HK-2 (cell line): Measurements from ENCODE around the gene KLC4.
A peak's percentile ranks its signal among the peaks of the same experiment; 100 is the strongest.
"Not testable (repeated sequence)": the region's sequence is repeated elsewhere in the genome, so short reads cannot be mapped to it uniquely, and the experiment has no call there.

ENCODE experiments used
- DNase-seq: peaks from one replicate; pipeline ENCODE4 v3.0.0-alpha.2; 2018; ENCODE audit not compliant: unreplicated experiment

Gene KLC4

DNA sequence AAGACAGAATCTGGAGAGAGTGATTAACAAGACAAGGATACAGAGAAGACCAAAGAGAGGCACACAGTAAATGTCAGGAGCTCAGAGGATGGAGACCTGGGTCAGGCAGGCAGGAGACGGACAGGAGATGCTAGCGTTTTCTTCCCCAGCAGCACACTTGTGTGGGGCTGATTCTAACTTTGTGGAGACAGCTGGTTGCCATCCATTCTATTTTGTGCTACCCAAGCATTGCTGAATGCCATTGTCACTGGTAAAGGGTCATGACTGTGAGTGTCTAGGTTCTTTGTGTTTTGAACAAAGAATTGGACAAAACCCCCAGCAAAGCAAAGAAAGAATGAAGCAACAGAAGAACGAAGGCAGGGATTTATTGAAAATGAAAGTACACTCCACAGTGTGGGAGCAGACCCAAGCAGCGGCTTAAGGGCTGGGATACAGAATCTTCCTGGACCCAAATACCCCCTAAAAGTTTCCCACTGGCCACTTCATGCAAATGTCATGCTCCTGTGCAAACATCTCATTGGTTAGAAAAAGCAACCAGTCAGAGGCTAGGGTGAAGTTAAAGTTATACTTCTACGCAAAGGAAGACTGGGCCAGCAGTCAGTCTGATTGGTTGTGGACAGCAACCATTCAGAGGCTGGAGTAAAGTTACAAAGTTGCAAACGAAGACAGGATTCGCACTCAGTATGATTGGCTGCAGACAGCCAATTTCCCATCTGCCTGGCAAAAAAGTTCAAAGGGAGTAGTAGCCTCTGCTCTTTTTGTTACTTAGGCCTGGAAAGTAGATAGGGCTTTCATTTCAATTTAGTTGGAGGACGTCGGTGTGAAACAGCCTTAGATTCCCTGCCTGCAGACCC is 34.2 kb downstream of the KLC4 start:
- DNase-seq, result no peak

DNA sequence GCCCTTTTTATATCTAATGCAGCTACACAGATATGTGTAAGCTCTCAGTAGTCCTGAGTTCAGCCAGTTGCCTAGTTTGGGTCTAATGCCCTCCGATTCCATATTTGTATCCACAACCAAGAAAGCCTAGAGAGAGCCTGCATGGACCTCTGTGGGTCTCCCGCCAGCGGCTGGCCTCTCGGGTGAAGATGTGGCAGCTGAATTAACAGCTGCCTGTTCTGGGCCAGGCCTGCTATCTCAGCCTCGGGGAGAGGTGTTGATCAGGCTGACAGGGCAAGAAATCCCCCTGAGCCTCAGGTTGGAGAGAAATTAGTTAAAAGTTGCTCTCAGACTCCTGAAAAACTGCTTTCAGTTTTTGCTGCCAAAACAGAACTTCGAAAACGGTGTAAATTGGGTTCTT is 36.5 kb downstream of the KLC4 start:
- no peak for DNase-seq

DNA sequence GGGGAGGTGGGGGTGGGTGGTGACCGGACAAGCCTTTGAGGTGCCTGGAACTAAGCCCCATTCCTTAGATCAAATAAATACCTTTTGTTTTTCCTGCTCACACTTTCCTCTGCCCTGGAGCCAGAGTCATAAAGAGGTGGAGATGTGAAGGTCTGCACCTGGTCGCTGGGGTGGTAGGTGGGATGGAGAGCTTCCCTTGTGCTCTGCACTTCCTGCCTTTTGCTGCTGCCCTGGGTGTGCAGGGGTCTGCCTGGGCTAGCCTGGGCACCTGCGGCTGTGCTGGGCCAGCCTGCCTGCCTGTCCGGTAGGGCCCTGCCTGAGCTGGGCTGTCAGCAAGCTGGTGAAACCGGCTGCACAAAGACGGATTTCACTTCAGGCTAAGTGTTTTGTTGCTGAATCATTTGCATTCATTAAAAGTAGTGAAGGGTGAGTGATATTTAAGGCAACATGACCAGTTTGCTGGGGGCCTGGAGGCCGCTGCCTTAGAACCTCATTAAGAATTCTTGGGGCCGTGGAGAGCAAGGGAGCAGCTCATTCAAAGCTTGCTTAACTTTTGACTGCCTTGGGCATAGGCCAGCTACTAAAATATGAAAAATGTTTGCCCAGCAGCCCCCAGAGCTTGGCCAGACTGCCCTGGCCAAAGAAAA is 37.1 kb downstream of the KLC4 start:
- DNase-seq, result no peak

DNA sequence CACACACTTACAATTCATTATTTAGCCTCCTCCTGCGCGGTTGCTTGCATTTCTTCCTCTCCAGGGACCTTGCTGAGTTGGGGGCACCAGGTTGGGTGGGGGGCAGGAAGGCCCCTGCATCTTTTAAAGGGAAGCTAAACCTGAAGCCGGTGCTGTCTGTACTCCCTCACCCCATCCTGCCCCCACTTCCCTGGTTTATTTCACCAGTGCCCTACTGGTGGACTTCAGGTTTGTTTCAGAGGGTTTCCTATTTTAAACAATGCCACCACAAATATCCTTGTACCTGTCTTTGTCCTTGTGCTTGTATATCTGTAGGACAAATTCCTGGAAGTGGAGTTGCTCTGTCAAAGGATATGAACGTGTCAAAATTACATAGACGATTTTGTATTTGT is 37.7 kb downstream of the KLC4 start:
- DNase-seq, result no peak

DNA sequence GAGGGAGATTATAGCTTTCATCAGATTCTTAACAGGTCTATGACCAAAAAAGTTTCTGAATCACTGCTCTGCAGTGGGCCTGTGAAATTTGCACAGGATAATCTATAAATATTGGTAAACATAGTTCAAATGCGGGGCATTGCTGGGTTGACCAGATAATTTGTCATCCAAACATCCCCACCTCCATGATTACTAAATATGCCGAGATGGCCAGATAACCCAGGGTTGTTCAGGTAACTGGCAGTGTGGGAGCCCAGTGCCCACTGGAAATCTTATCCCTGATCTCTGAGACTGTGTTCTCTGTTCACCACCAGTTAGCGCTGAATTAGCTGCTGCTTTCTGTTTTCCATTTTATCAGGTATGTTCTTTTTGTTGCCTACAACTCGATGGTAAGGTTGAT is 38.1 kb downstream of the KLC4 start:
- DNase-seq, result no peak

DNA sequence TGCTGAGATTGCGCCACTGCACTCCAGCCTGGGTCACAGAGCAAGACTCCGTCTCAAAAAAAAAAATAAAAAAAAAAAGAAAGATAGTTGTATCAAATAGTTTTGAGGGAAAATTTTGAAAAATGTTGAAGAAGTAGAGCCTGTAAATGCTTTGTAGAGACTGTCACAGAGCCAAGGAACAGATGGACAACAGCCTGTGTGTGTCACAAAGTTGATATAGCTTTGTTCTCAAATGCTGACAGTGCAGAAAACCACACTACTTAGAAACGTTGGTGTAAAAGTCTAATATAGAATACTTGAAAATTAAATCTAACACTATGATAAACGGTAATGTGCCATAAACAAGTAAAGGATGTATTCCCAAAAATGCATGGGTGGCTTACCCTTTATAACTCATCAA is 42.1 kb downstream of the KLC4 start:
- no peak for DNase-seq

DNA sequence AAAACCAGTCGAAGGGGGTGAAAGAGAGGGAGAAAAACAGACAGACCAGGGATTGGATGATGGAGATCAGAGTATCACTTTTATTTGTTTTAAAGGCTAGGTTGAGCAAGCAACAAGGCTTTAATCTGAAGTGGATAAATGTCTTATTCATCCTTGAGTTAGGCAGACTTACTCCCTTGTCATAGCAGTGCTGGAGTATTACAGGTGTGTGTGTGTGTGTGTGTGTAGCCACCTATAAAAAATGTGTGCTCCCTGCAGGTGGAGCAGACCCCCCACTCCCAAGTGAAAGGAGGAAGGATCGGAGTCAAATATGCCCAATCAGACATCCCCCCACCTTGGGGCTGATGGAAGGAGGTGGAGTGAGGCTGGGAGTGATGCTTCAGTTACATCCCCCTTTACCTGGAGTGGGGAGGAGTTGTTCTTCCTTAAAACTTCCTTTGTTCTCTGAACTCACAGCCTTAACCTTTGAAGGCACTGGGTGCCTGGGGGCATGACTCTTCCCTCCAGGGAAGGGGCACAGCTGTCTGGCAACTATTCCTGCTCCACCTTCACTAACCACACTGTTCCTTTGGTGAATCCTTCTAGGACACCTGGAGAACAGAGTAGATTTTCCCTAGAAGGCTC is 43.9 kb downstream of the KLC4 start:
- no peak for DNase-seq

DNA sequence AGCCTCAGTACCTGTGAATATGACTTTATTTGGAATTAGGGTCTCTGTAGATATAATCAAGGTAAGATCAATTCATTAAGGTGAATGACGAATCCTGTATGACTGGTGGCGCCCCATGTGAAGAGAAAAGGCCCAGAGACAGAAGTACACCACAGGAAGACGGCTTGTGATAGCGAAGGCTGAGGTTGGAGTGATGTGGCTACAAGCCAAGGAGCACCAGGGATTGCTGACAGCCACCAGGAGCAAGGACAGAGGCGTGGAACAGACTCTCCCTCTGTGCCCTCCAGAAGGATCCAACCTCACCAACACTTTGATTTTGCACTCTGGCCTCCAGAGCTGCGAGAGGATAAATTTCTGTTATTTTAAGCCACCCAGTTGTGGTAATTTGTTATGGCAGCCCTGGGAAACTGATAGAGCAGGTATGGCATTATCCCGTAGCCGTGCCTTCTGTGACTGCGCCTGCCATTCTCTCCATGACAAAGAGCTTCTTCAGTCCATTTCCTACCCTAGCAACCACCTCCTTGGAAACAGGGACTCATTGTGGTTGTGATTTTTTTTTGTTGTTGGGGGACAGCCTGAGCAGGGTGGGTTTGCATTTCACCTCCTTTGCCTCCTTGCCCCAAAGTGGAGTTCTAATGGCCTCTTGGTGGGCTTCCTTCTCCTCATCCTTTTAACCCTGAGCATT is 46.2 kb downstream of the KLC4 start:
- DNase-seq, result no peak

DNA sequence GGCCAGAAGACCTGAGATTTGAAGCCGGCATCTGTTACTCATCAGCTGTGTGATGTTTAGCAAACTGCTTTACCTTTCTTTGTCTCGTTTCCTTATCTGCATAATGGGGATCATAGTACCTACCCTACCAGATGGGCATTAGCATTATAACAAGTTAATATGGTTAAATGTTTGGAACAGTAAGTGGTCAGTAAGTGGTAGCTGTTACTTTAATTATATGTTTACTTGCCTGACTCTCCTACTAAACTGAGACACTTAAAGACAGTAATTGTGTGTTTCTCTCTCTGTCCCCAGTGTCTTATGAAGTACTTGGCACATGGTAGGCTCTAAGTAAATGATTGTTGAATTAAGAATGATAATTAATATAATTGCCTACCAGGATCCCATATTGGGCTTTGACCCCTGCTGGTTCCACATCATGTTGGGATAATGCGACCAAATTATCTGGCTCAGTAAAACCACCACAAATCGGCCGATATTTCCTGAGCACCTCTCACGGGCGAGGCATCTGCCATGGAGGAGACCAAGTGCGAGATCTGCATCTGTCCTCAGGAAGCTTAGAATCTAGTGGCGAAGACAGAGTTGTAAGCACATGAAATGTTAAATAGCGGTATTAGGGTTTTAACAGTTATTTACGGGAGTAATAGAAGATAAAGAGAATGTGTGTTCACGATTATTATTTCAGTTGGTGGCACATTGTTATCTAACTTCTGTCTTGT is 48.1 kb downstream of the KLC4 start:
- DNase-seq, result no peak

DNA sequence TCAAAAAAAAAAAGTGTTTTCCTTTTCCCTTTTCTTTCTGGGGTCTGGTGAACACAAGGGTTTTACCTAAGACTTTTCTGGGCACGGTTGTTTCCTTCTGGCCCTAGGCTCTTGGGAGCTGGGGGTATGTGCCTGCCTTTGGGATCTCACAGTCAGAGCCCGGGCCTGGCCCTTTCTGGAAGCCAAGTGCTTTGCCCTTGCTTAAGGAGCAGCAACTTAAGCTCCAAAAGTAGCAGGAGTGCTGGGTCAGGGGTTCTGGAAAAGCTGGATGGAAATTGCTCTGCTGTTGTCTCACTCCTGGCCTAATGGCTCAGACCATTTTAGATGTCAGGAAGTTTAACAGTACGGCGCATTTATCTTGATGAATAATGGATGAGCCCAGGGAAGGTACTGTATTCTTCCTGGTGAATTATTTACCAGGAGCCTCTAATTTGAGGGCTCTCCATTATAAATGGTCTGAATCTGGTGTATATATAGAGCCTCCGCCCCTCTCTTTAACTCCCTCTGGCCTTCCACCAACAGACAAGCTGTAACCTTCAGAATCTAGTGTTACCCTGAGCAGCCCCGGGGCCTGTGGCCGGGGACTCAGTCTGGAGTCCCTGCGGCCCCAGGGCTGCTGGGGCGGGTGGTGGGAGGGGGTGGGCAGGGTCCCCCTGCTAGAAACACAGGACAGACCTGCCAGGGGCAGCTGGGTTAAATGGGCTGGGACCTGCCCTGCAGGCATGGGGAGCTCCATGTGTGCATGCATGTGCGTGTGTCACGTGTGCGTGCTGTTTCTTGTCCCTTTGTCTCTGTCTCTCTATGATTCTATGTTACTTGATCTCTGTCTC is 54.2 kb downstream of the KLC4 start:
- no peak for DNase-seq

DNA sequence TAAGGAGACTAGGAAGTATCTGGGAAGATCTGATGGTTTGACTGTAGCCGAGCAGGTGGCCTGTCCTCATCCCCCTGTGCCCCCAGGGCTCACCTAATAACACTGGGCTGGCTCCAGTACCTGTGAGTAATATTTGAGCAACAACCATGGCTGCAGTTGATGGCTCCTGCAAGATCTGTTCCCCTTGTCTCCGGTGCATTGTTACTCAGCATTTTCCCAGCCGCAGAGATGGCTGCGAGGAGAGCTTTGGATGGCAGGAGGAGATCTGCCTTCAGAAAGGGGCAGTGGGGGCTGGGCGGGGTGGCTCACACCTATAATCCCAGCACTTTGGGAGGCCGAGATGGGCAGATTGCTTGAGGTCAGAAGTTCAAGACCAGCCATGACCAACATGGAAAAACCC is 55.9 kb downstream of the KLC4 start:
- DNase-seq, result no peak

DNA sequence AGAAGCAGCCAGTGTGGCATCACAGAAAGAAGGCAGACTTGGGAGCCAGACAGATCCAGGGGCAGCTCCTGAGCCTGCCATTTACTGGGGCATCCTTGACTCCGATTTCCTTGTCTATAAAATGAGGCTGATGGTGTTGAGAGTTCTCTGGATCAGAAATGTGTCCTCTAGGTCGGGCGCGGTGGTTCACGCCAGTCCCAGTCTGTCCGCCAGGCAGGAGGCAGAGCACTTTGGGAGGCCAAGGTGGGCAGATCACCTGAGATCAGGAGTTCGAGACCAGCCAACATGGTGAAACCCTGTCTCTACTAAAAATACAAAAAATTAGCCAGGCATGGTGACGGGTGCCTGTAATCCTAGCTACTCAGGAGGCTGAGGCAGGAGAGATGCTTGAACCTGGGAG is 58.0 kb downstream of the KLC4 start:
- DNase-seq, result not testable (repeated sequence)

DNA sequence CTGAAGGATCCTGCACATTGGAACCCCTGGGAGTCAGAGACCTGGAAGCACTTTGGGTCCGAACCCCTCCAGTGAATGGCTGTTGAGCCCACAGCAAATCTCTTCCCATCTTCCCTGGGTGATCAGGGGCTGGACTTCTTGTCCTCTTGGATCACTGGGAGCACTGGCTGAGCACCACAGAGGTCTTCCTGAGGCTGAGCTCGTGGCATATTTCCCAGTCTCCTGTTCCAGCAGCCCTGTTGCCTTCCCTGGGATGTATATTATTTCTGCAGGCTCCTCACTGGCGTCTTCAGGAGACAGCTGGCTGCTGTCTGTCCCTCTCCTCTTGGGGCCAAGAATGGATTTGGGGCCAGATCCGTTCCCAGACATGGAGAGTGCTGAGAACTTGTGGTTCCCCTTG is 60.1 kb downstream of the KLC4 start:
- DNase-seq, result no peak

DNA sequence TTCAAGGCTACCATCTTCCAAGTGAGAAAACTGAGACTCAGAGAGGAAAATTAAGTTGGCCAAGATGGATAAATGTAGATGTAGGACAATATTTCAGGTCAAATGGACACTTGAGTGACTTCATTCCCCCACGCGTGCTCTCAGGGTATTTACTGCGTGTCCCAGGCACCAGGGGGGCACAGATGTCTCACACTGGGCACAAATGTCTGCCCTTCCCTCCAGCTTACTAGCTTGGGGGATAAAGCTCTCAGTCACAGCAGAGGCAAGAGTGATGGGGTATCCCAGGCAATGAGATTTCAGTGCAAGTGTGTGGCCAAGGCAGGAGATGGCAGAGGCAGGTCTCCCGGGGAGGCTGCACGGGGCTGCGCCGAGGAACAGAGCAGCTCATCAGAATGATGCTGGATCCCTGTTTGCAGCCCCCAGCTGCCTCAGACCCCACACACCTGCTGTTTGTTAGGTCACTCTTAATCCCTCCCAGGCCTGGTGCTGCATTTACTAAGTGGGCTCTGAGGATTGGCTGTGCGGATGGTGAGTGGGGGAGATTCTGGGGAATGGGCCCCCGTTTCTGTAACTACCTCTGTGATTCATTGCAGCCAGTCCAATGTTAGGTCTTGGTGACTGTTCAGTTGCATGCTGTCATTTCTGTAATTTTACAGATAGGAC is 60.8 kb downstream of the KLC4 start:
- DNase-seq, result no peak

DNA sequence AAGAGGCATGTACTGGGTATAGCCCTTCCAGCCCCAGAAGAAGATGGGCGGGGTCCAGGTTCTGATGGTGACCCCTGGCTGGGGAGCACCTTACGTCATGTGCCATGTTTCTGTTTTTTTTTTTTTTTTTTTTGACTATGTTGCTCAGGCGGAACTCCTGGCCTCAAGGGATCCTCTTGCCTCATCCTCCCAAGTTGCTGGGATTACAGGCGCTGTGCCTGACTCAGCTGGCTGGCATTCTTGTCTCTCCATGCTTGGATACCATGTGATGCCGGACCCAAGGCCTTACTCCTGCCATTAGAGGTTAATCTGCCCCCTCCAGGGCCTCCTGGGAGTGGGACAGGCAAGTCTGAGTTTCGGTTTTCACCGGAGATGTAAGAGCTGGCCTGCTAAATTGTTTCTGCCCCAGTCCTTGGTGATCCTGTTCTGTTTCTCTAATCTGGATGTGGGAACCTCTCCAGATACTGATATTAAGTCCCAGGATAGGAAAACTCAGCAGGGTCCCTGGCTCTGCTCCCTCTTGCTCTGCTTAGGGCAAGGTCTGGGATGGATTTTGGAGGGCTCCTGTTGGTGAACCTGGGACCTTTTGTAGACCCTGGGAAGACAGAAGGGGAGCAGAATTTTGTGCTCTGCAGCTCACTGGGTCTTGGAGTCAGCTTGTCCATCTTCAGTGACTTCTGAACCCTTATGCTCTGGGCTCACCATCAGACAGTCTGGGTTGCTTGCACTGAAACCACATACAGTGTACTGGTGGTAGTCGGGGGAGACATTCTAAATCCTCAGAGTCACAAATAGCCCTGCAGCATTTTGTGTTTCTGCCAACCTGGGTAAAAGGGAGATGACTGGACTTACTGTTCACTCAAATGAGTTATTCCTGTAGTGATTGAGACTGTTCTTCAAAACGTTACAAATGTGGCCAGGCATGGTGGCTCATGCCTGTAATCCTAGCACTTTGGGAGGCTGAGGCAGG is 61.8 kb downstream of the KLC4 start:
- peak; percentile 80 for DNase-seq

DNA sequence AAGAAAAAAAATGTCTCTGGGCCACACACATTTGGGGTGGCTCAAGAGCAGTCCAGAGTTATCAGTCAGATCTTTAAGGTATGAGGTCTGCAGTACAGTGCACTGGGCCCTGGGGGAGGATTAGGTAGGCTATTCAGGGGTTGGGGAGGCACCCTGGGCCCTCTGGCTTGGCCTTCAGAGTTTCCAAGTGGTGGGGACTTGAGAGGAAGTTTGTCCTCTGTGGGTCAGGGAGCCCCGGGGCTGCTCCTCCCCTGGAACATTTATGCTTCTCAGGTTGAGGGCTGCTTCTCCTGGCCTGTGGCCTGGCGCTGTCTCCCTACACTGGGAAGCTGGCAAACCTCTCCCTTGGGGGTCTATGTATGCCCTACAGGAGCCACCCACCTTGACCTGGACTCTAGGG is 62.7 kb downstream of the KLC4 start:
- DNase-seq, result no peak

DNA sequence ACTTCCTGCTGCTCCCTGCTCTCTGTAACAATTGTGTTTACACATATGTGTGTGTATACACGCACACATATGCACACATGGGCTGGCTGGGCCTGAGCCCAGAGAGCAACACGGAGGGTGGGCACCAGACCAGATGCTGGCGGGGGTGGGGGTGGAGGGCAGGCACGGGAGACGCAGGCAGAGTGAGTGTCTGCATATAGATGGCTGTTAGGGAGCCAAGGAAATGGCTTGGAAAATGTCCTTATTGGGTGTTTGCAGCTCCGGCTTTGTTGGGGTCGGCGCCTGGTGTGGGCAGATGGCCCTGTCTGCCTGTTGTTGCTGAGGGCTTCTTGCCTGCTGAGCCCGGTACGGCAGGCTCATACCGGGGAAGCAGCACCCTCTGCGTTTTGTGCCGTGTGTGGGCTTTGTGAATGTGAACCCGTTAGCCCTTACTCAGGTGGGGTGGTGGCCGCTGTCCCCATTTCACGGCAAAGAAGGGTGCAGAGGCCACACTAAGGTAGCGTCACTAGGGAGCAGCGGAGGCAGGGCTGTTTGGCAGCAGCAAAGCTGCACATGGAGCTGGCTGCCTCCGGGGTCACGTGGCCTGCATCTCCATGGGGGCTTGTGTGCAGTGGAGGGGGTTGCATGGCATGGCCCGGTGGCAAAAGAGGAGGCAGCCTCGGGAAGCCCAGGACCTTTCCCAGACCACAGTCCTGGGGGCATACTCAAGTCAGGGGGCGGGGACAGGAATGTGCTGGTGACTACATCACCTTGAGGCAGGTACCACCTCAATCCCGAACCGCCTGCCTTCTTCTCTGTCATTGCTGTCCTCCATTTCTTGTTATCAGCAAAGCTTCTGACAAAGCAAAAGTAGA is 64.3 kb downstream of the KLC4 start:
- DNase-seq, result no peak

DNA sequence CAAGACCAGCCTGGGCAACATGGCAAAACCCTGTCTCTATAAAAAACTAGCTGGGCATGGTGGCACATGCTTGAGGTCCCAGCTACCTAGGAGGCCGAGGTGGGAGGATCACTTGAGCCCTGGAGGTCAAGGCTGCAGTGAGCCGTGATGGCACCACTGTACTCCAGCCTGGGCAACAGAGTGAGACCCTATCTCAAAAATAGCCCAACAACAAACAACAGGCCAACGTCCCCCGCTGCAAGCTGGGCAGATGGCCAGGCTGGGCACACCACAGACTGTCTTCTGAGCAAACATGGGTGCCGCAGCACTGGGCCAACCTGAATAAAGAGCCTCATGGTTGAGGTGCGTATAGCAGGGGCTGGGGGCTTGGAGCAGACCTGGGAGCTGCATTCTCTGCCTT is 65.0 kb downstream of the KLC4 start:
- no peak for DNase-seq
